Superior temporal gyrus (tissue), 1 donor: ENCODE data around the gene WDR37.

Experiments used
- DNase-seq: peaks from one replicate; pipeline ENCODE4 v3.0.0-alpha.2; 2016; ENCODE audit errors: extremely low spot score

Gene WDR37

DNA sequence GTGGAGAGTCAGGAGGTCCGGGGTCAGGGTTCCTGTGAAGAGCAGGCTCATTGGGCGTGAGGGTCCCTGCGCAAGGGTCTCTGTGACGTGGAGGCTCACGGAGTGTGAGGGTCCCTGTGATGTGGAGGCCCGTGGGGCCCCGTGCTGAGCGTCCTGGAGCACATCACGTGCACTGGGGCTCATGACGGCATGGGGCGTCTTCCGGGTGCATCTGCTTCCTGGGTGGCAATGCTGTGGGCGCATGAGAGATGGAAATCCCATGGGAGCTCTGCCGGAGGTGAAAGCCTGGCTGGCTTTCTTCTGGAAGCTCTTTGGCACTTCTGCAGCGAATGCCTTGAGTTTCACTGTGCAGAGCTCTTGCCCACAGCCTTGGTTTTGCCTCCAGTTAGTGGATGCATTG, 71.4 kb downstream of the WDR37 start:
- DNase-seq, result no peak

DNA sequence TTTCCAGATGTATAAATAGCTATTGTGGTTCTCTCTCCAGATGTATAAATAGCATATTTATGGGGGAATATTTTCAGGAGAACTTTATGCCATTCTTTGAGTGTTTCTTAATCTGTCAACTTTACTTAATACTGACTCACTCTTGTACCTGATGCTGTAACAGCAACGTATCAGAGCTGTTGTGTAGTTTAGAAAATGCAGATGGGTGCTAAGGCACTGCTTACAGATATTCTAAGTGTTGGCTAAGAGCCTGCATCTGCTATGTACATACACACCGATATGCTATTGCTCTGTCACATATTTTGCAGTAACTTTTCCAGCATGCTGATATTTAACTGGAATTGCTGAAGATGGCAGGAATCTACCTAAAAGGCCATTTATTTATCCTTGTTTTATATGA, 71.9 kb downstream of the WDR37 start:
- no peak for DNase-seq

DNA sequence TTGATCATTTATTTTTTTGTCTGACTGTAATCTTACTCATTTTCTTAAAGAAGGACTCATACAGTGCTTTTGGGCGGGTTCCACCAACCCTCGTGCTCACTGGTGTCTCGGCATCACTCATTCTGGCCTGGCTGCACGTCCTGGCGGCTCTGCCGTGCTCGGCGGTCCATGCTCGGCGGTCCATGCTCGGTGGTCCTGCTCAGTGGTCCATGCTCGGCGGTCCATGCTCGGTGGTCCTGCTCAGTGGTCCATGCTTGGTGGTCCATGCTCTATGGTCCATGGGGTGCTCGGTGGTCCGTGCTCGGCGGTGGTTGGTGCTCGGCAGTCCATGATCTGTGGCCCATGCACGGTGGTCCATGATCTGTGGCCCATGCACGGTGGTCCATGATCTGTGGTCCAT, 72.5 kb downstream of the WDR37 start:
- no peak for DNase-seq

DNA sequence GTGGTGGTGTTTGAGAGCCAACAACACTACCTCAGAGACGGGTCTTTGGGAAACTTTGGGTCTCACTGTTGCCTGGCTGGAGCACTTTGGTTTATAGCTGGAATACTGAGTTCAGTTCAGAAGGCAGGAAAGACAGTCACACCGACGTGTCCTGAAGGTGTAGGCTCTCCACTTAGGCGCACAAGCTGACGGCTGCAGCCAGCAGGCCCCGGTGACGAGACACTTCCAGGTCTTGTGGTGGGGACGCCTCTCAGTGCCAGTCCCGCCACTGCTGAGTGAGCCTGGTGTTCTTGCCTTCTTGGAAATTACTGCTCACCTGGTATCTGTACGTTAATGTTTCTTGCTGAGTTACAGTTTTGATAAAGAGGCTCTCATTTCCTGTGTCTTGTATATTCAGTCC, 74.0 kb downstream of the WDR37 start:
- no peak for DNase-seq

DNA sequence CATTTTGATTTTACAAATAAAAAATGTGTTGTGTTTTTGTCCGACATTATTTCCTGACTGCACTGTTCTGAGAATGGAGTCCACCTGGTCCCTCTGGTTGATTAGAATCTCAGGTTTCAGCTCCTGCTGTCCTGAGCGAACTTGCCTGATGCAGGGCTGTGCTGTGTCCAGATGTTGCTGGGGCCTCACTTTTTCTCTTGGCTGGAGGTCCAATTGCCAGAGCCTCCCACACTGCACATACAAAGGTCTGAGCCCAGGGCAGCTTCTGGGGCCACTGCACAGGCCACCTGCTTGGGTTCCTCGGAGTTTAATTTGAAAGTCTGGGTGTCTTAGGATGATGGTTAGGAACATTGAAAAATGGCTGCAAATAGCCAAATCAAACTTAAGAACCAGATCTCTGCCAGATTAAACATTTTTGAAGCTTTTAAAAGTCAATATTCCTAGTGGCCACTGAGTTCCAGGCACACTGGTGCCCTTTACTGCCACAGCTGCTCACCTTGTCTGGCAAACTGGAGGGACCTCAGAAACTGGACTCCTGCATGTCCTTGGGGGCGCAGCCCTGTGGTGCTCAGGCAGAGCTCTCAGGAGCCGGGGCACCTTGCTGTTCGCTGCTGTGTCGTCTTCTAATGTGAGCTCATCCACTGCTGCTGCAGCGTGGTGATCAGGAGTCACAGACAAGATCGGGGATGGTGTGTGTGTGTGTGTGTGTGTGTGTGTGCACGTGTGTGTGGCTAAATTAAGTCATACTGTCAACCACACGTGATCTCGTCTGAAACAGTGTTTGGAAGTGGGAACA, 75.0 kb downstream of the WDR37 start:
- no peak for DNase-seq

DNA sequence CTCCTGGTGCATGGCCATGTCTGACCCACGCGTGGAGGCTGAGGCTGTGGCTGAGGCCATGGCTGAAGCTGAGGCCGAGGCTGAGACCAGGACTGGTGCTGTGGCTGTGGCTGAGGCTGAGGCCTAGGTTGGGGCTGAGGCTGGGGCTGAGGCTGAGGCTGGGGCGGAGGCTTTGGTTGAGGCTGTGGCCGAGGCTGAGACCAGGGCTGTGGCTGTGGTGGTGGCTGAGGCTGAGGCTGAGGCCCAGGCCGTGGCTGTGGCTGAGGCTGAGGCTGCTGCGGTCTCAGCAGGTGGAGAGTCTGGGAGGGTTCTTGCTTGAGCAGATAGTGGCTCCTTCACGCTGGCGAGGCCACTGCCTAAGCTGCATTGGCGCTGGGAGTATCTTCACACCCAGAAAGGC, 76.4 kb downstream of the WDR37 start:
- no peak for DNase-seq

DNA sequence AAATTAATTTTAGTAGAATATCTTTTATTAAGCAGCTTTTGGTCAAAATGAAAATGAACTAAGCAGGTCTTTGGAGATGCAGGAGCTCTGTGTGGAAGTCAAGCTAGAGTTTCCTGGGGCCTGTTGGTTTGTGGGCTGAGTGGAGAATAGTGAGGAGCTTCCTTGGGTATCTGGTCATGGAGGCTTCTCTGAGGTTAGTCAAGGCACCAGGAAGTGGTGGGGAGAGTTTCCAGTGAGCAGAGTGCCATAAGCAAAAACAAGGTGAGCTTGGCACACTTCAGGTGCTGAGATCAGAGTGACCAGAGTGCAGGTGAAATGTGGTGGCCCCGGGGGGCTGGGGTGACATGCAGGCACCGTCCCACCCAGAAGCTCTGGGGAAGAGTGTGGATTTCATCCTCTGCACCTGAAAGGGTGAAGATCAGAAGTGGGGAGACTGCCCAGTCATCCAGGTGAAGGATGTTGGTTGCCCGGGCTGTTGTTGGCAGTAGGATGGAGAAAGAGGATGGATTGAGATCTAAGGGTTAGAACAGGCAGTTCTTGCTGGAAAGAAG, 77.4 kb downstream of the WDR37 start:
- no peak for DNase-seq

DNA sequence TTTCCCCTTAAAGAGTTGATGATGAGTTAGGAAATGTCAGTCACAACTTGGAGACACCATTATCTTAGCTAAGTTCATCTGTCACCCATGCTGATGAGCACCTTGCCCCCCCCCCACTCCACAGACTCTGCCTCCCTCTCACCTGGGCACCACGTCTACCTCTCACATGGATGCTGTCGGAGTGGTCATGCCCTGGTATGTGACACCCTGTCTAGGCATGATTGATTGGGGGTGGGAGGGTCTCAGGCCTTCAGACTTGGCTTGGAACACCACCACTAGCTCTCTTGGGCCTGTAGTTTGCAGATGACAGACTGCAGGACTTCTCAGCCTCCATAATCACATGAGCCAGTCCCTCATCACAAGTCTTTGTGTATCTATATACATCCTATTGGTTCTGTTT, 78.0 kb downstream of the WDR37 start:
- no peak for DNase-seq

DNA sequence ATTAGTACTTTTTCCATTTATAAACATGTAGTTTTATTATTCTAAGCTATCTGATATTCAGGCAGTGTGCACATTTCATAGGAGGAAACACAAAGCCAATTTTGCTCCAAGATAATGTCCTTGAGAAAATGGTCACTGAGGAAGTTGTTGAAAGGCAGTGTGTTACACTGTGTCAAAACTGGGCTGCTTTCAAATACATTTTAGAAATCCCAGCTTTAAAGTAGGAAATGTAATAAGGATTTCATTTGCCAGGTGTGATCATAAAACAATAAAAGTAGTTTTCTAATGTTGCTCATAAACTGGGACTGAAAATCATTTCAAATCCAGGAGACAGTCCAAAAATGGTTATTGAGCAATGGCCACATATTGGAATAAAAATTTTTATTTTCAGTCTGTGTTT, 80.1 kb downstream of the WDR37 start:
- DNase-seq, result no peak

DNA sequence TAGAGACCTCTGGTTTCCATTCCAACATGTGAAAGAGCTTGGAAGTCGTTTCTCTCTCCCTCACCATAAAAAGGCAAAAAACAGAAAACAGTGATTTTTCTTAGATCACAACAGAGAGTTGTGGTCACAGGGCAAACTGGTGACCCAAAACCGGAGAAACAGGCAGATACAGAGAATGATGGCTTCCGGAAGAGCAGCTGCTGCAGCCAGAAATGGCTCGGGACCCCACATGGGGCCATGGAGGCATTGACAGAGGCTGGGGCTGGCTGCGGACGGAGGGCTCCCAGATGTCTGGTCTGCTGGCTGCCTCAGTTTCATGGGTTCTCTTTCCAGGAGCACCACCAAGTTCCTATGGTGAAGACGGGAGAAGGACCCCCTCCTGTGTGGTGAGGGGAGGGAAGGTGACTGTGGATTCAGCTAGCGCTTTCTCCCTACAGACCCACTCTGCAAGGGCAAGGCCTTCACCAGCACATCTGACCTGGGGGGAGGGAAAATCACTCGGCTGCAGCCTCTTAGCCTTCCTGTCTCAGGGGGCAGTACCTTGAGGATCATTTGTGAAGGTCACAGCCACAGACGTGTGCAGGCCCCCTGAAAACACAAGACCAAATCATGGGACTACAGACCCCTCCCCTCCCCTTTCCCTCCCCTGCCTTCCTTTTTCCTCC, 81.4 kb downstream of the WDR37 start:
- DNase-seq, result no peak

DNA sequence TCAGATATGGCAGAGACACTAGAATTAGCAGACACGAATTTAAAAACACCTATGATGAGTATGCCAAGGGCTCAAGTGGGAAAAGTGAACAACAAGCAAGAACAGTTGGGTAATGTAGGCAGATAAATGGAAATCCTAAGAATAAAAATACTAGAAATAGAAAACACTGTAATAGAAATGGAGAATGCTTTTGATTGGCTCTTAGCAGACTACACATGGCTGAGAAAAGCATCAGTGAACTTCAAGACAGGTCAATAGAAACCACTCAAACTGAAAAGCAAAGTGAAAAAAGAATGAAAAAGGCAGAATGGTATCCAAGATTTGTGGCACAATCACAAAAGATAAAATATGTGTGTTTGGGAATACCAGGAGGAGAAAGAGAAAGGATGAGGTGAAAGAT, 82.3 kb downstream of the WDR37 start:
- no peak for DNase-seq

DNA sequence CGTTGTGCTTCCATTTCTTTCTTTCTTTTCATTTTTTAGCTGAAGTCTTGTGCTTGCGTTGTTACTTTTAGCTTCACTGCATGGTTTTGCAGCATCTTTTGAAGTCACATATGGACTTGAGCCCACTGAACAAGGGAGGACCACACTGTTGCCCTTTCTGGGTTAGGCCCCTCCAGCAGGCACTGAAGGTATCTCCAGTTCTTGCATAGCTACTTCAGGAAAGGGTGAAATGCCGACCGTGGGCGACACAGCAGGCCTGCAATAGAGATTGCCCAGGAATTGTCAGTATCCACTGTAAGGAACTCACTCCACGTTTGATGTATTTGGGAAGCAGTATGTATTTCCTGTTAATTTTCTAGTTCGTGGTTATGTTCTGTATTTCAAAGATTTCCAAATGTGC, 85.1 kb downstream of the WDR37 start:
- DNase-seq, result no peak

DNA sequence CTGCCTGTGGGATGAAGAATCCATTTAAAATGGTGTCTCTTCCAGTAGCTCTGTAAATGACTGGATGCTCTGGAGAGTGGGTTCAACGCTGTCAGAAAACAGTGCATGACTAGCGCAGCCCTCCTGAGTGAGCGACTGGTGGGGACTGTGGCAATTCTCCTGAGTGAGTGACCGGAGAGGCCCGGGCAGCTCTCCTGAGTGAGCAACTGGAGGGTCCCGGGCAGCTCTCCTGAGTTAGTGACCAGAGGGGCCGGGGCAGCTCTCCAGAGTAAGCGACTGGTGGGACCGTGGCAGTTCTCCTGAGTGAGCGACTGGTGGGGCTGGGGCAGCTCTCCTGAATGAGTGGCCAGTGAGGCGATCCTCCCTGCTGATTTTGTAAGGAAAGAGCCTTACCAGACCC, 85.5 kb downstream of the WDR37 start:
- no peak for DNase-seq

DNA sequence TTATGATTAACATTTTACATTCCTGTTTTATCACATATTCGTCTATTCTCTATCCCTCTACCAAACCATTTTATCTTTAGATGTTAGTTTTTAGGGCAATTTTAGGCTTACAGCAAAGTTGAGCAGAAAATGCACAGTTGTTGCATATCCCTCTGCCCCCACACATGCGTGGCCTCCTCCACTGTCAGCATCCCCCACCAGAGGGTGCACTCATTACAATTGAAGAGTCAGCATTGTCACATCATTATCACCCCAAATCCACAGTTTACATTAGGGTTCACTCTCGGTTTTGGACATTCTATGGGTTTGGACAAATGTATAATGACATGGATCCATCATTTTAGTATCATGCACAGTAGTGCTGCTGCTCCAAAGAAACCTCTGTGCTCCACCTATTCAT, 86.4 kb downstream of the WDR37 start:
- peak; percentile 57 for DNase-seq

DNA sequence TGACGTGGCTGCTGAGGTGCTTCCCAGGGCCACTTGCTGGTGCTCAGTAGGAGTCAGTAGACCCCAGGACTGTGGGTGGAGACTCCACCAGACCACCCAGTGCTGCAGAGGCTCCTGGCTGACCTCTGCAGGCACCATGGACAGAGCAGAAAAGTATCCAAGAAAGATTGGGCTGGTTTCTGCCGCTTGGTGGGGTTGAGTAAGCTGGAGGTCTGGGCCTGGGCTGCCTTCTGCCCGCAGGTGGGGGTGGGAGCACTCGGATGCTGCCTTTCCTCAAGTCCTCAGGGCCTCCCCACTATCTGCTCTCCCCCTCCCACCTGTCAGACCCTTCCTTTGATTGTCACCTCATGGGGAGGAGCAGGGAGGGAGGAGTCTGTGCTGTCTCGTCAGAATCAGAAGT, 91.6 kb downstream of the WDR37 start:
- DNase-seq, result no peak

DNA sequence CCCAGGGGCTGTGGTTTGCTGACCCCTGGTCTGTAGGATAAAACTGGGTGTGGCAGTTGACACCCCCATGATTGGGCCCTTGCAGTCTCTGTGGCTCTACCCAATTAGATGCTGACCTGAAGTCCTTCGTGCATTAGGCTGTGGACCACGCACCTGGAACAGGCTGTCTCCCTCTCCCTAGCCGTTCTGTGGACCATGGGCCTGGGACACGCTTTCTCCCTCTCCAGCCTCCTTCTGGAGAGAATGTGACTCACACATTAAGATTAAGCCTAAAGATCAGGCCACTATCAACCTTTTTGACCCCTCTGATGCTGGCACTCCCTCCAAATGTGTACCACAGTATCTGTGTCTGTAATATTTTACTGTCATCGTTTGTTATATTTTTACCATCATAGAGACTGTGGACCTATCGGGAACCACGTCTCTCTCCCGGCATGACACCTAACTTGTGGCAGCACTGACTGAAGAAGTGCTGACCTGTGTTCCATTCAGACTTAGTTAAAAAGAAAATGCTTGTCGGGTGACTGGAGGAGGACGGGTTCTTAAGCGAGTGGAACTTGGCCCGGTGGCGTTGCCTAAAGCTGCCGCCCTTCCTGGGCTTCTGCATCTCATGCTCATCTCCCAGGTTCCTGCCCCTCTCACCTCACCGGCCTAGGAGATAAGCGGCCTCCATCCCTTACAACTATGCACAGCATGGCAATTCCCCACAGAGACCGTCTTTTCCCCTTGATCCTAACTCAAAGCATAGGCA, 92.8 kb downstream of the WDR37 start:
- no peak for DNase-seq

DNA sequence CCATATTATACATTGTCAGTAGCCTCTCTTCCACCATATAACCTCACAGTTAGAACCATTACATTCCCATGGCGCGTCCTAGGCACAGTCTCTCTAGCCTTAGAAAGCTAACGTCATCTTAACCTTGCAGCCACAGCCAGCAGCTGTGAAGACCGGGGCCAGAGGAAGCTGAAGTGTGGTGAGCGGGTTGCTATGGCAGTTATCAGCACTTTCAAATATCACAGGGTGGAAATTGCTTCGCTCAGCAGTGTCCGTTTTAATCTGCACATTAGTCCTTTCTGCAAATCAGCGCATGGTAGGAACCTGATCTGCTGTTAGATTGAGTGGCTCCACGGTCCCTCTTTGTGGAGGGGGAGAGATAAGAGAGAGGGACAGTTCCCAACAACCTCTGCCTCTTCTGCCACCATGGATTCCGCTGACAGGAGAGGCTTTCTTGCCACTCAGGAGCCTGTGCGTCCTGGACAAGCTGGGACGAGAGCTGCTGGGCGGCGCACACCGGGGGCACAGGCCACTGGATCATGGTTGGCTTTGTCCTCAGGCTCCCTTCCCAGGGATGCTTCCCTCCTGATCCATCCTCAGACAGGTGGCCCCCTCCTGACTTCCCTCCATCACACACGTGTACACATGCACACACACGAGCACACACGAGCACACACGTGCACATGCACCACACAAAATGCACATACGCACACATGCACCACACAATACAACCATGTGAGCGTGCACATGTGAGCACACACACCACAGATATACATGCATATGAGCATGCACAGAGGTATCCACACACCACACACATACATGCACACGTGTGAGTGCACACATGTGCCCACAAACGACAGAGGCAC, 93.8 kb downstream of the WDR37 start:
- no peak for DNase-seq

DNA sequence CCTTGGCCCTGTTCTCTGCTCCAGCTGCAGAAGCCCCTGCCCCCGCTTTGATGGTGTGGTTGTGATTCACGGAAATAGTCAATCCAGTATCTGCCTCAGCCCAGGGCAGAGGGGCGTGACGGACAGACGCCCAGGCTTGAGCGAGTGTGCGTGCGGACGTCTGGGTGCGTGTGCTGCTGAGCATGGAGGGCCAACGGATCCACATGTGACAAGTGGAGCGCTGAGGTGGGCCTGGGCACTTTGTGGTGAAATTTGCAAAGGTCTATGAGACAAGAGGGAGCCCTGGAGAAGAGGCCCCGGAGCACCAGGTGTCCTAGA, 94.4 kb downstream of the WDR37 start:
- no peak for DNase-seq

DNA sequence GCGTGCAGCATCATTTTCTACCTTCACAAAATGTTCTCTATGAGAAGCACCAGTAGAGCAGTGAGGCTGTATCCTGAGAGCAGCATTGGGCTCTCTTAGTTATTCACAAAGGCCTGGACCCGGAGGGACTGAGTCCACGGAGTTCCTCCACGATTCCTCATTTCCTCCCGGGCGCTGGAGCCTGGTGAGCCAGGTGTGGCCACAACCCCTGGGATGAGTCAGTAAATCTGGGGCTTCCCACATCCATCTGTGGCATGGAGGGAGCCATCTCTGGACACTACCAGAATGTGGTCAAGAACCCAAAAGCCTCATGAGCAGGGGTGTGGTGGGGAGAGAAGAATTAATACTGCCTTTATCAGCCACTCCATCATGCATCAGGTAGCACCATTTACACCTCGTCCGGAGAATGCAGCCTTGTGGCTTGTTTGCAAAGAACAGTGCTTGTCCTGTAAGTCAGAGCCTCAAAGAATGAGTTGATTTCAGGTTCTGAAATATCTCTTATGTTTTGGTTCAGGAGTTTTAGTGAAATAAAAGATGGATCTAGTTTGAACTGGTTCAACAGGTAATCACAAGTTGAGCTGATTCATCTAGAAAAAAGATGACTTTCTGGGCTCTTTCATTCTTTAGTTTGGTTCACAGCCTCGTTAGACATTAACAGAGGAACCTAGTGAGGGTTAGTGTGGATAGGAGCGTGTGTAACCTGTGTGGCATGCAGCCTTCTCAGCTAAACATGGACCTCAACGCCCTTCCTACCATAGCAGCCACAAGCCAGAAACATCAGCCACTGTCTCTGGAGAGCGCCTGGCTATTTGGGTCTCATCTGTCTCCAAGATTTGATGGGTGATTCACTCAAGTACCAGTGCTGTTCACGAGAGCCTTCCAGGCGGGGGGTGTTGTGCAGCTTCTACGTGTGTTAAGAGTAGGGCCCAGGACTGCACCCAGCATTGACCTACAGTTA, 95.2 kb downstream of the WDR37 start:
- DNase-seq, result no peak

DNA sequence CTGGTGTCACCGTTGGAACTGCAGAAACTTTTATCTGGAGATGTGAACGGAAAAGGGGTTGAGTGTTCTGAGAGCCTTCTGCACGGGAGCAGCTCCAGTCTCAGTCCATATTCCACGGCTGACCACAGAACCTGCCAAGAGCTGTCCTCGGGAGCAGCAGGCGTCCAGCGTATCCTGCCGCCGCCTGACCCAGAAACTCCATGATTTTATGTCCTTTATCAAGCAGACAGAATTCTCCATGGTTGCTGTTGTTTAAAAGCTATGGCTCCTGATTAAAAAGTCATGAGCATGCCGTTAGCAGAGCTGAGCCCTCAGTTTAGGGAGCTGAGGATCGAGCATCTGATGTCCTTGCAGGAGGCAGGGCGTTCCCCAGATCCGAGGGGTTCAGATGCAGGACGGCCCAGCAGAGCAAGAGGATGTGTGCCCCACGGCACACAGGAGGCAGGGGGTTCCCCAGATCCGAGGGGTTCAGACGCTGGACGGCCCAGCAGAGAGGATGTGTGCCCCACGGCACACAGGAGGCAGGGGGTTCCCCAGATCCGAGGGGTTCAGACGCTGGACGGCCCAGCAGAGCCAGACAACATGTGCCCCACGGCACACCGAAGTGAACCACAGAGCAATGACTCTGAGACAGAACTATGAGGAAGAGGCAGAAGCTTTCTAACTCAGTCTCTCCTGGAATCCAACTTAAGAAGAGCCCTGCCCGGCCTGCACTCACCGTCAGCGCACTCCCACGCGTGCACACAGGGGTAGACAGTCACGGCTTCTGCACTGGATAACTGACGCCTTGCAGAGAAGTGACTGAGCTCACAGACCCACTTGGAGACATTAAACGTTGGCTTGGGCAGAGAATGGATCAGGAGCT, 96.4 kb downstream of the WDR37 start:
- DNase-seq, result no peak
